GM12878 (cell line): Measurements from ENCODE around the gene CHIC2. TPM values are rescaled to one million over a fixed set of nuclear protein-coding genes. Genes with fewer than 3 reads are reported as not detected.

Experiments
- ATAC-seq: fragments of 200-7000 bp; cut with Tn5 transposase; 3 replicates; pipeline ENCODE4 v1.9.1; 2020; ENCODE audit warnings: mild to moderate bottlenecking, moderate library complexity
- BruUV-seq: library from RNA; stranded (reverse); fragments of 400-500 nt; replicated peaks from 2 replicates; lab custom pipeline; 2021; lab: Mats Ljungman, UMichigan
- CTCF ChIA-PET: fragments of 300-600 bp; sonication (Branson Sonifier 250); formaldehyde crosslinking; extraction: SDS; loops from one replicate; lab custom pipeline; 2021; ENCODE audit warnings: inconsistent platforms; lab: Yijun Ruan, JAX
- POLR2A ChIA-PET: fragments of 350-600 bp; formaldehyde crosslinking; extraction: SDS; loops from one replicate; lab custom pipeline; 2021; ENCODE audit warnings: inconsistent platforms; lab: Charles Lee
- RAD21 ChIA-PET: fragments of 300-600 bp; sonication (Branson Sonifier 250); formaldehyde crosslinking; loops from one replicate; lab custom pipeline; 2023; ENCODE audit warnings: antibody characterized with exemption; ENCODE audit not compliant: unreplicated experiment; lab: Charles Lee
- SMC1A ChIA-PET: fragments of 300-600 bp; sonication (Branson Sonifier 250); formaldehyde crosslinking; loops from one replicate; lab custom pipeline; 2023; ENCODE audit not compliant: unreplicated experiment, uncharacterized antibody; lab: Charles Lee
- DNase-seq: peaks from one replicate; pipeline ENCODE4 v3.0.0-alpha.2; 2011; ENCODE audit warnings: low read depth, low spot score
- FAIRE-seq: peaks from 3 replicates; lab custom pipeline; 2011; peaks lifted over from hg19 to GRCh38; lab: Jason Lieb, UNC
- H2AFZ ChIP-seq: 2 replicates; pipeline ENCODE4 v1.6.0; 2011; ENCODE audit warnings: low read depth, low read length, control low read depth; ENCODE audit not compliant: control insufficient read depth
- H3K27ac ChIP-seq: 2 replicates; pipeline ENCODE4 v1.5.1; 2011; ENCODE audit warnings: control low read depth; ENCODE audit not compliant: control insufficient read depth, insufficient read depth
- H3K27me3 ChIP-seq, 2 experiments: replicated peaks in 1 of 2; 2 replicates each; pipeline versions ENCODE4 v1.6.0 to v1.6.1; 2011; ENCODE audit warnings: low read length in 1 of 2; ENCODE audit not compliant: control insufficient read depth in 2 of 2, insufficient read depth in 2 of 2
- H3K36me3 ChIP-seq, 2 experiments: 2 replicates each; pipeline ENCODE4 v1.5.1; 2011; ENCODE audit warnings: low read length in 1 of 2; ENCODE audit not compliant: control insufficient read depth in 2 of 2, insufficient read depth in 2 of 2
- H3K4me1 ChIP-seq: 2 replicates; pipeline ENCODE4 v1.6.1; 2011; ENCODE audit warnings: mild to moderate bottlenecking, low read length, moderate library complexity, mixed read lengths; ENCODE audit not compliant: control insufficient read depth, insufficient read depth
- H3K4me2 ChIP-seq: 2 replicates; pipeline ENCODE4 v1.6.0; 2011; ENCODE audit warnings: control low read depth; ENCODE audit not compliant: control insufficient read depth, insufficient read depth
- H3K4me3 ChIP-seq: fragments of 200-600 bp; sonication (generic); 2 replicates; pipeline ENCODE4 v1.5.1; 2016
- H3K79me2 ChIP-seq: 2 replicates; pipeline ENCODE4 v1.6.0; 2011; ENCODE audit warnings: low read length; ENCODE audit not compliant: control insufficient read depth, insufficient read depth
- H3K9ac ChIP-seq: 2 replicates; pipeline ENCODE4 v1.8.0; 2011; ENCODE audit warnings: low read length, control low read depth, mixed read lengths; ENCODE audit not compliant: control insufficient read depth, insufficient read depth
- H3K9me3 ChIP-seq: replicated peaks from 3 replicates; pipeline ENCODE4 v1.5.1; 2011; ENCODE audit warnings: mild to moderate bottlenecking, low read length; ENCODE audit not compliant: control insufficient read depth, insufficient read depth
- H4K20me1 ChIP-seq: 2 replicates; pipeline ENCODE4 v1.6.0; 2011; ENCODE audit not compliant: control insufficient read depth, insufficient read depth
- ASH2L ChIP-seq: fragments of 300-600, 200-600 bp; sonication (generic); IDR thresholded peaks from 2 replicates; pipeline ENCODE4 v1.6.1; 2017; ENCODE audit warnings: low read depth, mild to moderate bottlenecking, borderline replicate concordance
- ATF7 ChIP-seq: fragments of 450-650 bp; IDR thresholded peaks from 2 replicates; pipeline ENCODE4 v1.6.1; 2016; ENCODE audit warnings: low read depth, mild to moderate bottlenecking
- CREM ChIP-seq: IDR thresholded peaks from 2 replicates; pipeline ENCODE4 v1.6.1; 2014; ENCODE audit warnings: antibody characterized with exemption, low read depth
- GABPA ChIP-seq: IDR thresholded peaks from 2 replicates; pipeline ENCODE4 v1.6.1; 2014; ENCODE audit warnings: antibody characterized with exemption, low read depth, mild to moderate bottlenecking, inconsistent platforms
- KDM1A ChIP-seq: fragments of 200-600 bp; sonication (generic); IDR thresholded peaks from 2 replicates; pipeline ENCODE4 v1.6.1; 2016; ENCODE audit warnings: borderline replicate concordance
- MEF2B ChIP-seq: fragments of 450-650 bp; IDR thresholded peaks from 2 replicates; pipeline ENCODE4 v1.6.1; 2018; ENCODE audit warnings: mild to moderate bottlenecking, moderate library complexity; ENCODE audit not compliant: partially characterized antibody, poor library complexity, severe bottlenecking
- NFIC ChIP-seq: IDR thresholded peaks from 2 replicates; pipeline ENCODE4 v1.6.1; 2012; ENCODE audit warnings: low read depth, mild to moderate bottlenecking, inconsistent platforms, low read length, moderate library complexity
- PBX3 ChIP-seq: IDR thresholded peaks from 2 replicates; pipeline ENCODE4 v1.6.1; 2011; ENCODE audit warnings: mild to moderate bottlenecking, low read depth, low read length, moderate library complexity; ENCODE audit not compliant: insufficient replicate concordance
- RAD21 ChIP-seq: IDR thresholded peaks from 2 replicates; pipeline ENCODE4 v1.6.1; 2011; ENCODE audit warnings: mild to moderate bottlenecking, low read depth, low read length, moderate library complexity; ENCODE audit not compliant: insufficient read depth
- RBBP5 ChIP-seq: fragments of 200-600 bp; sonication (generic); conservative IDR thresholded peaks from 2 replicates; pipeline ENCODE4 v1.6.1; 2016
- ZBTB4 ChIP-seq: fragments of 450-650 bp; formaldehyde crosslinking; IDR thresholded peaks from 2 replicates; pipeline ENCODE4 v1.4.0; 2022; ENCODE audit warnings: mild to moderate bottlenecking, moderate library complexity
- WGBS: methylation state at CpG from one replicate; pipeline ENCODE4 v1.1.6; 2016; ENCODE audit warnings: low lambda C conversion rate; ENCODE audit not compliant: insufficient replicate concordance, insufficient coverage; ENCODE audit errors: missing lambda C conversion rate; 5-methylcytosine and 5-hydroxymethylcytosine counted together
- in situ Hi-C: fragments of 300-500 bp; cut with MboI; formaldehyde crosslinking; loops from 9 replicates; pipeline ENCODE4 v1.14.3; 2018; ENCODE audit warnings: mixed read lengths
- intact Hi-C: fragments of 100-400 bp; cut with micrococcal nuclease; formaldehyde crosslinking; loops from one replicate; pipeline ENCODE4 v1.14.2; 2022; ENCODE audit not compliant: unreplicated experiment
- polyA plus RNA-seq, 11 experiments: library from polyadenylated mRNA; depleted of rRNA in 4 of 11; unstranded in 6 of 11; stranded (reverse) in 5 of 11; fragments of >200 nt; fragmentation: Nextera tagmentation in 4 of 11; fragmentation: Illumina TruSeq in 1 of 11; extraction: Ambion mirVana in 4 of 11; extraction: Trizol in 1 of 11; gene quantifications; 1 replicate in 1 of 11; 2 replicates in 10 of 11; pipeline versions ENCODE4 v1.2.1 to v1.2.3, GENCODE V29; 2011 to 2016; ENCODE audit warnings: inconsistent platforms in 2 of 11, missing spikeins in 2 of 11, low read depth in 1 of 11
- total RNA-seq, 4 experiments: library from RNA; depleted of rRNA in 3 of 4; stranded (reverse); fragments of >200 nt in 3 of 4; fragmentation: Illumina TruSeq in 1 of 4; extraction: Trizol in 1 of 4; gene quantifications; 2 replicates each; pipeline versions ENCODE4 v1.2.1 to v1.2.3, GENCODE V29; 2013 to 2021

Gene CHIC2
- total and polyA plus RNA-seq, 10 of the 15 experiments (the other 5 are each of a cell fraction or from before 2014, with no cell fraction given) = 0.80 to 24.4 (median 12.2) TPM

GRCh38 chr4:53994382-53995102 lies 69.9 kb downstream of the CHIC2 start:
- BruUV-seq = no TSS peak
- Histone ChIP-seq H3K27me3 (no peaks in the 10 kb centered on the region), H3K27ac (no peak overlapping the region), H3K36me3 (no peaks in the 10 kb centered on the region), H2AFZ (no peak overlapping the region), H3K79me2 (no peaks in the 10 kb centered on the region), H3K4me2 (no peak overlapping the region), H4K20me1 (no peaks in the 10 kb centered on the region), H3K4me1 (no peaks in the 10 kb centered on the region), H3K4me3 (no peak overlapping the region), H3K9me3 (no peaks in the 10 kb centered on the region), H3K9ac (no peak overlapping the region)
- FAIRE-seq (no peak), ATAC-seq (no peak), DNase-seq (no peak)
- ChIA-PET CTCF (interaction anchor here (1.0 kb wide), 1 partner anchor 13 kb away, joined by 3 read pairs; no protein-coding TSS in a partner anchor), SMC1A (interaction anchor here (0.8 to 1.2 kb wide), 2 partner anchors 12 to 17 kb away, joined by 3 read pairs; no protein-coding TSS in a partner anchor), RAD21 (no interaction called here), POLR2A (no interaction called here)
- WGBS = 77% methylated on average over 4 of the region's 5 CpGs
- in situ Hi-C loops (no loop called here), intact Hi-C loops (no loop called here)
- TF ChIP-seq ASH2L = no peak
- TF ChIP-seq RAD21 = no peak
- TF ChIP-seq NFIC = no peak
- no peak for TF ChIP-seq GABPA

GRCh38 chr4:53992785-53993184 lies 71.6 kb downstream of the CHIC2 start:
- FAIRE-seq = no peak
- H4K20me1 ChIP-seq = no peaks in the 10 kb centered on the region
- no peaks in the 10 kb centered on the region for H3K27me3 ChIP-seq
- no TSS peak for BruUV-seq
- intact Hi-C loops (no loop called here), in situ Hi-C loops (no loop called here)
- H3K9me3 ChIP-seq = no peaks in the 10 kb centered on the region
- H3K9ac ChIP-seq = no peak overlapping the region
- ChIA-PET POLR2A (no interaction called here), RAD21 (no interaction called here), SMC1A (no interaction called here), CTCF (no interaction called here)
- WGBS = 96% methylated on average over 3 of the region's 3 CpGs
- H3K27ac ChIP-seq = no peak overlapping the region
- no peak overlapping the region for H3K4me3 ChIP-seq
- no peak for DNase-seq
- H3K36me3 ChIP-seq = no peaks in the 10 kb centered on the region
- no peak for ATAC-seq
- no peak overlapping the region for H3K4me2 ChIP-seq
- no peaks in the 10 kb centered on the region for H3K79me2 ChIP-seq
- H2AFZ ChIP-seq = no peak overlapping the region
- no peaks in the 10 kb centered on the region for H3K4me1 ChIP-seq
- TF ChIP-seq RBBP5 (no peak), MEF2B (no peak), PBX3 (no peak), ATF7 (no peak), KDM1A (no peak), ZBTB4 (CRISPR knock-in tag) (no peak), CREM (no peak)
